Pons (tissue), 1 donor: ENCODE results near the gene ANKRD31.
"Not testable (repeated sequence)": the region's sequence is repeated elsewhere in the genome, so short reads cannot be mapped to it uniquely, and the experiment has no call there.

Experiments
- DNase-seq: peaks from one replicate; pipeline ENCODE4 v3.0.0-alpha.2; 2016; ENCODE audit warnings: low spot score

ANKRD31 gene

DNA sequence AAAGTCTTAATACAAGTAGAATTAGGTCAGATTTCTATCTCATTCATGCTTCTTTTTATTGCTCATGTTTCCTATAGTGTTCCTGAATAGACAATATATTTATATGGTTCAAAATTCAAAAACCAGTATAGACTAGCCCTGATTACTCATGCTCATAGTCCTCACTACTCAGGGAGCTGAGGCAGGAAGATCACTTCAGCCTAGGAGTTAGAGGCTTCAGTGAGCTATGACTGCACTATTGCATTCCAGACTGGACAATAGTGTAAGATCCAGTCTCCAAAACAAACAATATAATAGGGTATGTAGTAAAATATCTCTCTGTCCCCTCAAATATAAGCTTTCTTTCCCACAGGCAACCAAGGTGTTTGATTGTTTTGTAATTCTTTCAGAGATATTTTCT, 2.4 kb downstream of the ANKRD31 start:
- no peak for DNase-seq

DNA sequence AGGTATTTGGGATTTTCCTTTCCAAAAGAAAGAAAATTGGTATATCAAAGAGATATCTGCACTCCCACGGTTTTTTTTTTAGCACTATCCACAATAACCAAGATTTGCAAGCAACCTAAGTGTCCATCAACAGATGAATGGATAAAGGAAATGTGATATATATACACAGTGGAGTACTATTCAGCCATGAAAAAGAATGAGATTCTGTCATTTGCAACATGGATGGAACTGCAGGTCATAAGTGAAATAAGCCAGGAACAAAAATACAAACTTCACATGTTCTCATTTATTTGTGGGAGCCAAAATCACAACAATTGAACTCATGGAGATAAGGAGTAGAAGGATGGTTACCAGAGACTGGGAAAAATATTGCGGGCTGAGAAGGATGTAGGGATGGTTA, 9.8 kb downstream of the ANKRD31 start:
- DNase-seq, result no peak

- DNase-seq, result no peak
These were observed 11.2 kb downstream of the ANKRD31 start for GRCh38 chr5:75225506-75225905.

DNA sequence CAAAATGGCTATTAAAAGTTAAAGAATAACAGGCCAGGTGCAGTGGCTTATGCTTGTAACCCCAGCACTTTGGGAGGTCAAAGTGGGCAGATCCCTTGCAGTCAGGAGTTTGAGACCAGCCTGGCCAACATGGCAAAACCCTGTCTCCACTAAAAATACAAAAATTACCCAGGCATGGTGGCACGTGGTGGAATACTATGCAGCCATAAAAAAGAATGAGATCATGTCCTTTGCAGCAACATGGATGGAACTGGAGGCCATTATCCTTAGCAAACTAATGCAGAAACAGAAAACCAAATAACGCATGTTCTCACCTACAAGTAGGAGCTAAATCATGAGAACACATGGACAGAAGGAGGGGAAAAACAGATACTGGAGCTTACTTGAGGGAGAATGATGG, 15.9 kb downstream of the ANKRD31 start:
- not testable (repeated sequence) for DNase-seq

- no peak for DNase-seq
These were observed 21.8 kb downstream of the ANKRD31 start for GRCh38 chr5:75214928-75215327.

GRCh38 chr5:75214409-75214808, 22.3 kb downstream of the ANKRD31 start:
- no peak for DNase-seq

GRCh38 chr5:75203604-75204003, 33.1 kb downstream of the ANKRD31 start:
- DNase-seq, result no peak

DNA sequence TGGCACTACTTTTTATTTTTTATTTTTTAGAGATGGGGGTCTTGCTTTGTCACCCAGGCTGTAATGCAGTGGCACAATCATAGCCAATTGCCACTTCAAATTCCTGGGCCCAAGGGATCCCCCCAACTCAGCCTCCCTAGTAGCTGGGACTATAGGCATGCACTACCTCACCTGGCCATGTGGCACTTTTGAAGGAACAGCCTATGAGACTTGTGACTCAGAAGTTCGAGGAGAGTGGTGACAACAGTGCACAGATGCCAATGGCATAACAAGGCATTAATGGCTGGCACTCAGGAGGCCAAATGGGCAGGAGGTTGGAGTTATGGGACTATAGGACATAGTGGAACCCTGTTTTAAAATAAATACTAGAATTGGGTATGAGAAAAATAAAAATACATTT, 33.7 kb downstream of the ANKRD31 start:
- no peak for DNase-seq

DNA sequence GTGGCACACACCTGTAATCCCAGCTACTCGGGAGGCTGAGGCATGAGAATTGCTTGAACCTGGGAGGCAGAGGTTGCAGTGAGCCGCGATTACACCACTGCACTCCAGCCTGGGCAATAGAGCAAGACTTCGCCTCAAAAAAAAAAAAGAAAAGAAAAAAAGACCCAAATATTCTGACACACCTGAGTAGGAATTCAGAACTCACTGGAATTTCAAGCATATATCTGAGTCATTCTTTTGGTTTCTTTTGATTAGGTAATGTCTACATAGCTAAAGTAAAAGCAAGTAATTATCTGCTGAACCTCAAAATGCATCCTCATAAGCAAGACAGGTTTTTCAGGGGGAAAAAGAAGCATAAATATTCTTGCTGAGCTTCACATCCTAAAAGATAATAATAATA, 35.9 kb downstream of the ANKRD31 start:
- no peak for DNase-seq

DNA sequence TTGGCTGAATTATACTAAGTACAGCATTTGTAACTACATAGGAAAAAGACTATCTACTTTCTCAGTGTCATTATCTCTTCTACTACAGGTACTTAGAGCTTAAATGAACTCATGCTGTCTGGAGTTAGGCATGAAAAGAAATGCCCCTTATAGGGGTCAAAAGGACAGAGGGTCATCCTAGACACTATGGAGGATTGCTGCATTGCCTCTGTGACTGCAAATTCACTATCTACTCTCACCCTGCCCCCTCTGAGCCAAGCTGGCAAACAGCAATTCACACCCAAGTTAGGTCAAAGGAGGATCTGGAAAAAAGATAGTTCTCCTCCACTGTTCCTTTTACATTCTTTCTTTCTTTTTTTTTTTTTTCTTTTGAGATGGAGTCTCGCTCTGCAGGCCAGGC, 36.7 kb downstream of the ANKRD31 start:
- DNase-seq, result no peak

GRCh38 chr5:75199071-75199470, 37.6 kb downstream of the ANKRD31 start:
- DNase-seq, result no peak

GRCh38 chr5:75197745-75198144, 38.9 kb downstream of the ANKRD31 start:
- DNase-seq, result no peak

DNA sequence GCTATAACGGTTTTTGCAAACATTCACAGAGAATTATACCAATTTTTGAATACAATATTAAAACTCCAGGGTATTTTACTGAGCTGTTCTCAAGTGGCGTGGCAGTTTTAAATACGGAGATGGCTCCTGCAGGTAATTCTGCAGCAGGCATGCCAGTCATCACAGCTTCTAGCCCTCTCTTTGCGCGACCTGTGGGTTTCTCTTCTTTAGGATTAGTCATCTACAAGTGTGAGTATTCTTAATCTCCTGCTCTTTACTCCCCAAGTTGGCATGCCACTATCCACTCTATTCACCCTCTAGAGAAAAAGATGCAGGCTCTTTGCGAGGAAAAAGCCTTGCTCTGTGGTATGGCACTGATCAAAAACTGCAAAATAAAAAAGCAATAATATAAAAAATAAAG, 43.9 kb downstream of the ANKRD31 start:
- DNase-seq, result no peak

GRCh38 chr5:75192264-75192663, 44.4 kb downstream of the ANKRD31 start:
- DNase-seq, result no peak

- DNase-seq, result no peak
These were observed 46.5 kb downstream of the ANKRD31 start for GRCh38 chr5:75190227-75190626.

DNA sequence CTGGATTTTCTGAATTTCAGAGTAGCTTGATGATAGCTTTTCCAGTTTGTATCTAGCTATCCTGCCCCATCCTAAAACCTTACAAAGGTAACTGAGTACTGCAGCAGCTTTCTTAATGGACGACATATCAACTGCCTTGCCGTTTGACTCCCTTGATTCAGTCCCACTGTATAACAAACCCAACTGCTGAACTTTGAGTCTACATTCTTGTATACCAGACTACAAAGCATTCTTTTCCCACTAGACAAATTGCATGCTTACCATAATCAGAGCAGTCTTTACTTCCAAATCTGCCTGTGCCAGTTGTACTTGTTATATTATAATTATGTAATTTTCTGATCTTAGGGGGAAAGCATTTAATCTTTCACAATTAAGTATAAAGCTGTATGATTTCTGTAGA, 47.3 kb downstream of the ANKRD31 start:
- DNase-seq, result no peak

DNA sequence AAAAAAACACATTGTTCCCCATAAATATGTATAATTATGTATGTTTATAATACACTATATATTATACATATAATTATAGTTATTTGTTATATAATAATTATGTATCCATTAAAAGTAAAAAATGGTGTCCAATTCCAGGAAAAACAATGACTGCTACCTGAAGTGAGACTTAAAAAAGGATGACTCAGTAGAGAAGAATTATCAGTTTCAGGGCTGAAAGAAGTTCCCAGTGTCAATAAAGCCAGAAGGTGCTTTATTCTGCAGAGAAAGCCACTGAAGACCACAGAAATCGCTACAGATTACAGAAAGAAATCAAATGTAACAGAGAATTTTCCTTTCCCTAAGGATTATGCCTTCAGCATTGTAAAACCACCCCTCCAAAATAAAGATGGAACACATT, 50.9 kb downstream of the ANKRD31 start:
- DNase-seq, result no peak

DNA sequence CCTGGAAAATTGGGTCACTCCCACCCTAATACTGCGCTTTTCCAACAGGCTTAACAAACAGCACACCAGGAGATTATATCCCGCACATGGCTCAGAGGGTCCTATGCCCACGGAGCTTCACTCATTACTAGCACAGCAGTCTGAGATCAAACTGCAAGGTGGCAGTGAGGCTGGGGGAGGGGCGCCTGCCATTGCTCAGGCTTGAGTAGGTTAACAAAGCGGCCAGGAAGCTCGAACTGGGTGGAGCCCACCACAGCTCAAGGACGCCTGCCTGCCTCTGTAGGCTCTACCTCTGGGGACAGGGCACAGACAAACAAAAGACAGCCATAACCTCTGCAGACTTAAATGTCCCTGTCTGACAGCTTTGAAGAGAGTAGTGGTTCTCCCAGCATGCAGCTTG, 60.7 kb downstream of the ANKRD31 start:
- not testable (repeated sequence) for DNase-seq

DNA sequence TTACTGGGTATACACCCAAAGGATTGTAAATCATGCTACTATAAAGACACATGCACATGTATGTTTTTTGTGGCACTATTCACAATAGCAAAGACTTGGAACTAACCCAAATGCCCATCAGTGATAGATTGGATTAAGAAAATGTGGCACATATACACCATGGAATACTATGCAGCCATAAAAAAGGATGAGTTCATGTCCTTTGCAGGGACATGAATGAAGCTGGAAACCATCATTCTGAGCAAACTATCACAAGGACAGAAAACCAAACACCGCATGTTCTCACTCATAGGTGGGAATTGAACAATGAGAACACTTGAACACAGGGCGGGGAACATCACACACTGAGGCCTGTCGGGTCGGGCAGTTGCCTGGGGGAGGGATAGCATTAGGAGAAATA, 61.8 kb downstream of the ANKRD31 start:
- DNase-seq, result not testable (repeated sequence)

- DNase-seq, result no peak
These were observed 67.2 kb downstream of the ANKRD31 start for GRCh38 chr5:75169516-75169915.

GRCh38 chr5:75168026-75168735, 68.5 kb downstream of the ANKRD31 start:
- DNase-seq, result no peak

- DNase-seq, result no peak
These were observed 69.3 kb downstream of the ANKRD31 start for GRCh38 chr5:75167345-75167744.

DNA sequence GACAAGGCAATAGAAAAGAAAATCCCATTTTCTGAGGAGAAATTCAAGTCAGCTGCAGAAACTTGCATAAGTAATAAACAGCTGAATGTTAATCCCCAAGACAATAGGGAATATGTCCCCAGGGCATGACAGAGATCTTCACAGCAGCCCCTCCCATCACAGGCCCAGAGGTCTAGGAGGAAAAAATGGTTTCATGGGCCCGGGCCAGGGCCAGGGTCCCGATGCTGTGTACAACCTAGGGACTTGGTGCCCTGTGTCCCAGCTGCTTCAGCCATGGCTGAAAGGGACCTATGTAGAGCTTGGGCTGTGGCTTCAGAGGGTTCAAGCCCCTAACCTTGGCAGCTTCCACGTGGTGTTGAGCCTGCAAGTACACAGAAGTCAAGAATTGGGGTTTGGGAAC, 75.2 kb downstream of the ANKRD31 start:
- not testable (repeated sequence) for DNase-seq

GRCh38 chr5:75156585-75156984, 80.1 kb downstream of the ANKRD31 start:
- no peak for DNase-seq

DNA sequence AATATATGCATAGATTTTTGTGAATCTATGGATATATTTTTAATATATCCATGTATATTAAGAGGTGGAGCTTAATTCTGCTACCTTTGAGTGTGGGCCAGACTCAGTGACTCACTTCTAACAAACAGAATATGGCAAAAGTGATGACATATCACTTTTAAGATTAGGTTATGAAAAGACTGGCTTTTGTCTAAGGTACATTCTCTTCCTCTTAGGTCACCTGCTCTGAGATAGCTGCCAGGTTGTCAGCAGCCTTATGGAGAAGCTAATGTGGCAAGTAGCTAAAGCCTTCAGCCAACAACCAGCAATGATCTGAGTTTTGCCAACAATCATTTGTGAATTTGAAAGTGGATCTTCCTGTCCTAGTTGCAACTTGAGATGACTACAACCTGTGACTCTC, 83.8 kb downstream of the ANKRD31 start:
- DNase-seq, result no peak
